ENCODE results near the gene ZNF763.
"Not testable (repeated sequence)": the region's sequence is repeated elsewhere in the genome, so short reads cannot be mapped to it uniquely, and the experiment has no call there.

GRCh38 chr19:11991921-11992320 is 27.1 kb downstream of the ZNF763 start:
- TF ChIP-seq MAX (IDR thresholded peaks at IDR 0.05; ENCODE audit: low read depth); CTCF (IDR thresholded peaks at IDR 0.05); CHD2 (IDR thresholded peaks at IDR 0.05; ENCODE audit: low read length, partially characterized antibody); NRF1 (IDR thresholded peaks at IDR 0.05; ENCODE audit: low read depth, low read length); TEAD4 (IDR thresholded peaks at IDR 0.05; ENCODE audit: borderline replicate concordance, insufficient read depth); RAD21 (IDR thresholded peaks at IDR 0.05; ENCODE audit: low read length); IRF3 (IDR thresholded peaks at IDR 0.05; ENCODE audit: low read depth, low read length); SMC3 (IDR thresholded peaks at IDR 0.05; ENCODE audit: low read depth, low read length); YY1 (IDR thresholded peaks at IDR 0.05; ENCODE audit: low read depth); REST (IDR thresholded peaks at IDR 0.05; ENCODE audit: low read depth, low read length); MXI1 (IDR thresholded peaks at IDR 0.05; ENCODE audit: low read depth, low read length); USF2 (IDR thresholded peaks at IDR 0.05; ENCODE audit: borderline replicate concordance, low read depth, low read length); EP300 (IDR thresholded peaks at IDR 0.05; ENCODE audit: borderline replicate concordance in 1 of 2, low read depth in 1 of 2, low read length in 1 of 2): not testable (repeated sequence)
